Lung (tissue), 12 donors: ENCODE measurements around the gene KIAA0513. TPM values are rescaled to one million over a fixed set of nuclear protein-coding genes. Genes with fewer than 3 reads are reported as not detected.
"Not testable (repeated sequence)": the region's sequence is repeated elsewhere in the genome, so short reads cannot be mapped to it uniquely, and the experiment has no call there.

Source experiments
- ATAC-seq: fragments of 200-7000 bp; cut with Tn5 transposase; one replicate; pipeline ENCODE4 v1.9.1; 2020; ENCODE audit warnings: moderate number of reproducible peaks; ENCODE audit not compliant: insufficient read depth, low FRiP score
- DNase-seq, 3 donors: peaks; one replicate each; pipeline ENCODE4 v3.0.0-alpha.2; 2013 to 2017
- H3K27ac ChIP-seq, 2 donors: one replicate each; pipeline ENCODE4 v1.5.1; 2013; ENCODE audit warnings: mild to moderate bottlenecking in 2 of 2, moderate library complexity in 2 of 2, control low read depth in 1 of 2, inconsistent platforms in 1 of 2, low read depth in 1 of 2, low read length in 1 of 2
- H3K27me3 ChIP-seq, 3 donors: one replicate each; pipeline ENCODE4 v1.5.1; 2013; ENCODE audit warnings: low read length in 2 of 3; ENCODE audit not compliant: control insufficient read depth in 3 of 3, insufficient read depth in 3 of 3
- H3K36me3 ChIP-seq, 4 donors: one replicate each; pipeline ENCODE4 v1.5.1; 2013; ENCODE audit warnings: low read length in 4 of 4, mild to moderate bottlenecking in 1 of 4, moderate library complexity in 1 of 4; ENCODE audit not compliant: control insufficient read depth in 4 of 4, insufficient read depth in 4 of 4
- H3K4me1 ChIP-seq, 5 donors: one replicate each; pipeline ENCODE4 v1.5.1; 2013; ENCODE audit warnings: low read length in 5 of 5, mild to moderate bottlenecking in 2 of 5, moderate library complexity in 1 of 5; ENCODE audit not compliant: control insufficient read depth in 5 of 5, insufficient read depth in 5 of 5
- H3K4me3 ChIP-seq: one replicate; pipeline ENCODE4 v1.5.1; 2013; ENCODE audit warnings: mild to moderate bottlenecking, control low read depth, moderate library complexity
- H3K9ac ChIP-seq, 2 donors: one replicate each; pipeline ENCODE4 v1.5.1; 2013; ENCODE audit warnings: low read length in 2 of 2, control low read depth in 1 of 2; ENCODE audit not compliant: insufficient read depth in 1 of 2
- H3K9me3 ChIP-seq, 4 donors: one replicate each; pipeline ENCODE4 v1.5.1; 2013; ENCODE audit warnings: low read length in 3 of 4, mild to moderate bottlenecking in 1 of 4, moderate library complexity in 1 of 4; ENCODE audit not compliant: control insufficient read depth in 4 of 4, insufficient read depth in 3 of 4
- CTCF ChIP-seq: IDR thresholded peaks from 2 replicates; pipeline ENCODE4 v1.5.1; 2012; ENCODE audit warnings: mild to moderate bottlenecking; ENCODE audit errors: control extremely low read depth, extremely low read depth
- WGBS, 2 donors: extraction: QIAGEN DNeasy Blood & Tissue Kit; methylation state at CpG; one replicate each; pipeline ENCODE4 v1.1.7; 2013; 5-methylcytosine and 5-hydroxymethylcytosine counted together
- polyA plus RNA-seq, 2 donors: library from polyadenylated mRNA; stranded (reverse); fragments of 200-250 nt; gene quantifications; one replicate each; pipeline ENCODE4 v1.2.1, GENCODE V29; 2013
- total RNA-seq, 2 donors: library from RNA; depleted of rRNA in 1 of 2; stranded (reverse); fragments of >200 nt in 1 of 2; gene quantifications; one replicate each; pipeline ENCODE4 v1.2.1, GENCODE V29; 2014 to 2021
- donor health status: control.
- donor health status: control.
- donor health status: Bipolar disorder and iron deficiency.
- donor health status: healthy.
- donor health status: DM: yes; HTN: yes; CAD: no.

Gene KIAA0513
- total and polyA plus RNA-seq, 4 donors: 10.4 to 23.5 (median 12.0) TPM

GRCh38 chr16:85029408-85029784 lies 1.8 kb downstream of the KIAA0513 start:
- peaks cover 0 to 20% (median 12%) of the 10 kb centered on the region in 5 donors for H3K4me1 ChIP-seq
- DNase-seq (no peak), ATAC-seq (no peak)
- H3K36me3 ChIP-seq: peaks cover 0 to 2% (median 0%) of the 10 kb centered on the region in 4 donors
- peaks cover 0 to 8% (median 0%) of the 10 kb centered on the region in 3 donors for H3K27me3 ChIP-seq
- H3K27ac ChIP-seq: no peak overlapping the region
- H3K9ac ChIP-seq: no peak overlapping the region
- TF ChIP-seq CTCF: no peak
- H3K9me3 ChIP-seq: no peaks in the 10 kb centered on the region
- H3K4me3 ChIP-seq: no peak overlapping the region
- 37 to 54% methylated on average over 4 of the region's 4 CpGs for WGBS, 2 donors

DNA sequence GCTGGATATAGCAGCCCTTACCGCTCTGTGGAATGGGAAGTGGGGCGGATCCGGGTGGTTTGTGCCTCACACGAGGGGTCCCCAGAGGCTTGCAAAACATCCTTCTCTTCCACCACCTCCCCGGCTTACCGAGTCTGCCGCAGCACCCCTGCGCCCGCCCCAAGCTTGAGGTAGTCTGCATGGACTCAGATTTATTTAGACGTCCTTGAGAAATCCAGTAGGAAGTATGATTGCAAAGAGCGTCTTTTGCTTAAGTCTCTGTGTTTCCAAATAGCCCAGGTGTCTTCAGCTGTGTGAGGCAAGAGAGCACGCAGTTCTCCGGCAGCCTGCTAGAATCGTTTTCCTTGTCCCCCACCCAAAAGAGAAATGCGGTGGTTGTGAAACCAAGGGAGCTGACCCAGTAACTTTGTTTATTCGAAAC lies 2.4 kb downstream of the KIAA0513 start:
- no peak overlapping the region for H3K4me3 ChIP-seq
- ATAC-seq: no peak

DNA sequence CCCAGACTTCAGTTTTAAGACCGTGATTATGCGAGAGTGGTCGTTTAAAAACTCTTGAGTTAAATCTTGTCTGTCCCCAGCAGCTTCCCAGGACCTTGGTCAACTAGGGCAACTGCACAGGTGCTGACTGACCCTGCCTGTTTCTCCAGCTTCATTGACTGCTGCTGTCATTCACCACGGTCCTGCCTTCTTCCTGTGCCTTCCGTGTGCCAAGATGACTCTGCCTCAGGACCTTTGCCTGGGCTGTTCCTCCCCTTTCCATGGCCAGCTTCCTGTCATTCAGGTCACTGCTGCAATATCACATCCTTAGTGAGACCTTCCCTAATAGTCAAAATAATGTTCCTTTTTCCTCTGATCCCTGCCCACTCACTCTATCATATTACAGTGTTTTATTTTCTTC lies 3.9 kb downstream of the KIAA0513 start:
- Histone ChIP-seq H3K9ac (no peak overlapping the region), H3K4me1 (peaks cover 0 to 20% (median 13%) of the 10 kb centered on the region in 5 donors), H3K36me3 (peaks cover 0 to 2% (median 0%) of the 10 kb centered on the region in 4 donors), H3K27ac (no peak overlapping the region), H3K4me3 (no peak overlapping the region), H3K27me3 (peaks cover 0 to 8% (median 0%) of the 10 kb centered on the region in 3 donors), H3K9me3 (no peaks in the 10 kb centered on the region)
- DNase-seq (no peak), ATAC-seq (no peak)
- 69 to 71% methylated on average over 5 of the region's 5 CpGs for WGBS, 2 donors
- TF ChIP-seq CTCF: no peak

More for the DNA sequence above, 2.4 kb downstream of the KIAA0513 start:
- peaks cover 0 to 8% (median 0%) of the 10 kb centered on the region in 3 donors for H3K27me3 ChIP-seq
- no peaks in the 10 kb centered on the region for H3K9me3 ChIP-seq
- no peak overlapping the region for H3K9ac ChIP-seq
- H3K27ac ChIP-seq: no peak overlapping the region
- peaks cover 0 to 20% (median 13%) of the 10 kb centered on the region in 5 donors for H3K4me1 ChIP-seq
- peaks cover 0 to 2% (median 0%) of the 10 kb centered on the region in 4 donors for H3K36me3 ChIP-seq
- WGBS, 2 donors: 30 to 67% methylated on average over 16 of the region's 16 CpGs
- peak; percentile 17 to 66 (median 50) for DNase-seq
- no peak for TF ChIP-seq CTCF

- H3K27ac ChIP-seq, DNase-seq, H3K27me3 ChIP-seq, ATAC-seq, H3K4me3 ChIP-seq, H3K9ac ChIP-seq, H3K36me3 ChIP-seq, H3K9me3 ChIP-seq: not testable (repeated sequence)
- H3K4me1 ChIP-seq: peaks cover 0 to 20% (median 10%) of the 10 kb centered on the region in 5 donors
- WGBS, 2 donors: 97 to 99% methylated on average over 4 of the region's 4 CpGs
Observed at GRCh38 chr16:85032187-85032586, 4.6 kb downstream of the KIAA0513 start.
